NCI-H1105 treated with DMSO at 0.1 percent for 48 hours (cell line): Measurements from ENCODE around the gene IZUMO1R.
A peak's percentile ranks its signal among the peaks of the same experiment; 100 is the strongest.
"Not testable (repeated sequence)": the region's sequence is repeated elsewhere in the genome, so short reads cannot be mapped to it uniquely, and the experiment has no call there.

ENCODE experiments used
- DNase-seq: peaks from one replicate; lab custom pipeline; 2025; lab: John Stamatoyannopoulos, UW

Gene IZUMO1R

GRCh38 chr11:94303966-94304958, at the start of gene IZUMO1R:
Gene IZUMO1R (plus strand): TSS chr11:94304580. CDS start chr11:94305637, 1,057 bp downstream.
- no peak for DNase-seq

- DNase-seq: no peak
Measured at GRCh38 chr11:94271885-94272372, 32.5 kb upstream of the IZUMO1R start.

- DNase-seq: no peak
Measured at GRCh38 chr11:94272738-94273313, 31.6 kb upstream of the IZUMO1R start.

GRCh38 chr11:94275961-94276360, 28.4 kb upstream of the IZUMO1R start:
- DNase-seq: no peak

- DNase-seq: no peak
Measured at GRCh38 chr11:94276943-94277342, 27.4 kb upstream of the IZUMO1R start.

- DNase-seq: not testable (repeated sequence)
Measured at GRCh38 chr11:94278207-94278606, 26.2 kb upstream of the IZUMO1R start.

GRCh38 chr11:94279996-94280395, 24.4 kb upstream of the IZUMO1R start:
- no peak for DNase-seq

GRCh38 chr11:94281324-94281723, 23.1 kb upstream of the IZUMO1R start:
- no peak for DNase-seq

- DNase-seq: peak; percentile 81
Measured at GRCh38 chr11:94283678-94284077, 20.7 kb upstream of the IZUMO1R start.

GRCh38 chr11:94295534-94295933, 8.8 kb upstream of the IZUMO1R start:
- no peak for DNase-seq

GRCh38 chr11:94297985-94298576, 6.3 kb upstream of the IZUMO1R start:
- no peak for DNase-seq

GRCh38 chr11:94302776-94303175, 1.6 kb upstream of the IZUMO1R start:
- DNase-seq: no peak

- DNase-seq: no peak
Measured at GRCh38 chr11:94305146-94305545, 766 bp downstream of the IZUMO1R start.

GRCh38 chr11:94307101-94307791, 2.9 kb downstream of the IZUMO1R start:
- no peak for DNase-seq

- DNase-seq: no peak
Measured at GRCh38 chr11:94308024-94308423, 3.6 kb downstream of the IZUMO1R start.

- DNase-seq: no peak
Measured at GRCh38 chr11:94309757-94310156, 5.4 kb downstream of the IZUMO1R start.

GRCh38 chr11:94310191-94310875, 6.0 kb downstream of the IZUMO1R start:
- no peak for DNase-seq

GRCh38 chr11:94312339-94312738, 8.0 kb downstream of the IZUMO1R start:
- no peak for DNase-seq

- no peak for DNase-seq
Measured at GRCh38 chr11:94314064-94314463, 9.7 kb downstream of the IZUMO1R start.

GRCh38 chr11:94315664-94316063, 11.3 kb downstream of the IZUMO1R start:
- DNase-seq: no peak

GRCh38 chr11:94322501-94322900, 18.1 kb downstream of the IZUMO1R start:
- DNase-seq: no peak
